PC-9 (cell line): Measurements from ENCODE around the gene C1orf52.
"Not testable (repeated sequence)": the region's sequence is repeated elsewhere in the genome, so short reads cannot be mapped to it uniquely, and the experiment has no call there.

Experiments
- EZH2 ChIP-seq: fragments of 200-600 bp; sonication (generic); IDR thresholded peaks from 2 replicates; pipeline ENCODE4 v1.8.0; 2017; ENCODE audit warnings: antibody characterized with exemption, low read depth
- TF ChIP-seq, protein P1 (sequence below): fragments of 200-600 bp; sonication (generic); conservative IDR thresholded peaks from 2 replicates; pipeline ENCODE4 v1.6.1; 2017; ENCODE audit warnings: mixed run types, antibody characterized with exemption, mild to moderate bottlenecking, moderate library complexity

DNA sequence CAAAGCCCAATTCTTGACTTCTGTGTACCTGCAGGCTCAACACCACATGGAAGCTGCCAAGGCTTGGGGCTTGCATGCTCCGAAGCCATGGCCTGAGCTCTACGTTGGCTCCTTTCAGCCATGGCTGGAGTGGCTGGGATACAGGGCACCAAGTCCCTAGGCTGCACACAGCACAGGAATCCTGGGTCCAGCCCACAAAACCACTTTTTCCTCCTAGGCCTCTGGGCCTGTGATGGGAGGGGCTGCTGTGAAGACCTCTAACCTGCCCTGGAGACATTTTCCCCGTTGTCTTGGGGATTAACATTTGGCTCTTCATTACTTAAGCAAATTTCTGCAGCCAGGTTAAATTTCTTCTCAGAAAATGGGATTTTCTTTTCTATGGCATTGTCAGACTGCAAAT lies 10.4 kb downstream of the C1orf52 start:
- TF ChIP-seq, protein P1, sequence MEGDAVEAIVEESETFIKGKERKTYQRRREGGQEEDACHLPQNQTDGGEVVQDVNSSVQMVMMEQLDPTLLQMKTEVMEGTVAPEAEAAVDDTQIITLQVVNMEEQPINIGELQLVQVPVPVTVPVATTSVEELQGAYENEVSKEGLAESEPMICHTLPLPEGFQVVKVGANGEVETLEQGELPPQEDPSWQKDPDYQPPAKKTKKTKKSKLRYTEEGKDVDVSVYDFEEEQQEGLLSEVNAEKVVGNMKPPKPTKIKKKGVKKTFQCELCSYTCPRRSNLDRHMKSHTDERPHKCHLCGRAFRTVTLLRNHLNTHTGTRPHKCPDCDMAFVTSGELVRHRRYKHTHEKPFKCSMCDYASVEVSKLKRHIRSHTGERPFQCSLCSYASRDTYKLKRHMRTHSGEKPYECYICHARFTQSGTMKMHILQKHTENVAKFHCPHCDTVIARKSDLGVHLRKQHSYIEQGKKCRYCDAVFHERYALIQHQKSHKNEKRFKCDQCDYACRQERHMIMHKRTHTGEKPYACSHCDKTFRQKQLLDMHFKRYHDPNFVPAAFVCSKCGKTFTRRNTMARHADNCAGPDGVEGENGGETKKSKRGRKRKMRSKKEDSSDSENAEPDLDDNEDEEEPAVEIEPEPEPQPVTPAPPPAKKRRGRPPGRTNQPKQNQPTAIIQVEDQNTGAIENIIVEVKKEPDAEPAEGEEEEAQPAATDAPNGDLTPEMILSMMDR, result not testable (repeated sequence)
- not testable (repeated sequence) for TF ChIP-seq EZH2
